H1 (cell line): ENCODE measurements around the gene NBPF3. TPM values are rescaled to one million over a fixed set of nuclear protein-coding genes. Genes with fewer than 3 reads are reported as not detected.

Experiments used
- CHD1 ChIP-seq: IDR thresholded peaks from 2 replicates; pipeline ENCODE4 v1.6.1; 2012; ENCODE audit warnings: low read depth, low read length, improper control_type of control experiment
- JUN ChIP-seq: IDR thresholded peaks from 2 replicates; pipeline ENCODE4 v1.6.1; 2011; ENCODE audit warnings: low read depth, mild to moderate bottlenecking, improper control_type of control experiment, low read length
- RXRA ChIP-seq: IDR thresholded peaks from 2 replicates; pipeline ENCODE4 v1.6.1; 2011; ENCODE audit warnings: low read depth, mild to moderate bottlenecking, low read length, moderate library complexity; ENCODE audit not compliant: insufficient read depth
- SP1 ChIP-seq: IDR thresholded peaks from 2 replicates; pipeline ENCODE4 v1.6.1; 2011; ENCODE audit warnings: low read depth, low read length
- ZNF274 ChIP-seq: IDR thresholded peaks from 2 replicates; pipeline ENCODE4 v1.7.0; 2012; ENCODE audit warnings: low read length, borderline replicate concordance; ENCODE audit errors: extremely low read depth
- polyA plus RNA-seq, 7 experiments: library from polyadenylated mRNA; depleted of rRNA in 3 of 7; stranded (reverse) in 5 of 7; unstranded in 2 of 7; fragments of >200 nt in 5 of 7; fragments of 200-250 nt in 2 of 7; gene quantifications; 1 replicate in 5 of 7; 2 replicates in 1 of 7; 4 replicates in 1 of 7; pipeline versions ENCODE4 v1.2.1 to v1.2.3, GENCODE V29; 2011 to 2013; ENCODE audit warnings: missing spikeins in 2 of 7, mixed read lengths in 2 of 7
- total RNA-seq: library from RNA; stranded (reverse); fragmentation: NEBNext Ultra II Directional; extraction: Animal tissue kit (Norgen Biotek cat#: 25700); gene quantifications from 2 replicates; pipeline ENCODE4 v1.2.1, GENCODE V29; 2021

NBPF3 gene
- total and polyA plus RNA-seq, 2 of the 8 experiments (the other 6 are each of a cell fraction or from before 2014, with no cell fraction given), result 3.8 to 4.3 TPM

GRCh38 chr1:21520899-21521716 is 81.2 kb downstream of the NBPF3 start (continued):
- TF ChIP-seq SP1 (no peak), RXRA (no peak), CHD1 (no peak), JUN (no peak), ZNF274 (no peak)
